HepG2 (cell line): Measurements from ENCODE around the gene TIMM23. TPM values are rescaled to one million over a fixed set of nuclear protein-coding genes. Genes with fewer than 3 reads are reported as not detected.

ENCODE experiments used
- AKAP8 ChIP-seq: sonication (generic); formaldehyde crosslinking; IDR thresholded peaks from 2 replicates; pipeline ENCODE4 v1.5.1; 2020; ENCODE audit warnings: mild to moderate bottlenecking, missing genetic modification reagents
- ARNT2 ChIP-seq: sonication (generic); formaldehyde crosslinking; IDR thresholded peaks from 2 replicates; pipeline ENCODE4 v1.8.0; 2022; ENCODE audit warnings: mild to moderate bottlenecking, low read depth, missing genetic modification reagents, moderate library complexity
- DRAP1 ChIP-seq: IDR thresholded peaks from 2 replicates; pipeline ENCODE4 v1.6.1; 2016; ENCODE audit warnings: missing genetic modification reagents, missing compliant biosample characterization
- ISL2 ChIP-seq: sonication (generic); formaldehyde crosslinking; IDR thresholded peaks from 2 replicates; pipeline ENCODE4 v1.5.0; 2020; ENCODE audit warnings: missing genetic modification reagents
- MAFF ChIP-seq: IDR thresholded peaks from 2 replicates; pipeline ENCODE4 v1.6.1; 2011; ENCODE audit warnings: low read depth, low read length, improper control_type of control experiment
- MEIS2 ChIP-seq: sonication (generic); formaldehyde crosslinking; IDR thresholded peaks from 2 replicates; pipeline ENCODE4 v1.9.0; 2021; ENCODE audit warnings: mild to moderate bottlenecking, missing genetic modification reagents
- MTERF4 ChIP-seq: sonication (generic); formaldehyde crosslinking; IDR thresholded peaks from 2 replicates; pipeline ENCODE4 v1.8.0; 2023; ENCODE audit warnings: mild to moderate bottlenecking, missing genetic modification reagents
- SOX13 ChIP-seq, 3 experiments: fragments of 450-650 bp in 1 of 3; sonication (generic) in 1 of 3; formaldehyde crosslinking in 1 of 3; IDR thresholded peaks in 2 of 3; conservative IDR thresholded peaks in 1 of 3; 2 replicates each; pipeline versions ENCODE4 v1.5.0 to v1.6.1; 2016 to 2020; ENCODE audit warnings: antibody characterized with exemption in 1 of 3, mild to moderate bottlenecking in 1 of 3, missing compliant biosample characterization in 1 of 3, missing genetic modification reagents in 1 of 3, moderate library complexity in 1 of 3
- SRSF1 ChIP-seq: fragments of 200-400 bp; formaldehyde crosslinking; optimal IDR thresholded peaks from 2 replicates; pipeline ENCODE3; 2017; ENCODE audit warnings: mild to moderate bottlenecking, low read depth, low read length, moderate library complexity
- TBX3 ChIP-seq: fragments of 450-650 bp; IDR thresholded peaks from 2 replicates; pipeline ENCODE4 v1.6.1; 2017; ENCODE audit warnings: antibody characterized with exemption, mild to moderate bottlenecking, inconsistent platforms, borderline replicate concordance
- TFDP2 ChIP-seq: sonication (generic); formaldehyde crosslinking; IDR thresholded peaks from 2 replicates; pipeline ENCODE4 v1.4.0; 2020; ENCODE audit warnings: missing genetic modification reagents
- UBTF ChIP-seq: sonication (generic); formaldehyde crosslinking; IDR thresholded peaks from 2 replicates; pipeline ENCODE4 v1.4.0; 2020; ENCODE audit warnings: mild to moderate bottlenecking, missing genetic modification reagents
- ZBTB42 ChIP-seq: sonication (generic); formaldehyde crosslinking; IDR thresholded peaks from 2 replicates; pipeline ENCODE4 v1.5.0; 2020; ENCODE audit warnings: mild to moderate bottlenecking, missing genetic modification reagents
- ZNF143 ChIP-seq: sonication (generic); formaldehyde crosslinking; IDR thresholded peaks from 2 replicates; pipeline ENCODE4 v1.4.0; 2020; ENCODE audit warnings: missing genetic modification reagents
- ZNF180 ChIP-seq: sonication (generic); formaldehyde crosslinking; IDR thresholded peaks from 2 replicates; pipeline ENCODE4 v1.4.0; 2020; ENCODE audit warnings: low read depth, missing genetic modification reagents, borderline replicate concordance
- ZNF30 ChIP-seq: sonication (generic); formaldehyde crosslinking; IDR thresholded peaks from 2 replicates; pipeline ENCODE4 v1.5.0; 2020; ENCODE audit warnings: mild to moderate bottlenecking, missing genetic modification reagents
- ZNF546 ChIP-seq: sonication (generic); formaldehyde crosslinking; conservative IDR thresholded peaks from 2 replicates; pipeline ENCODE4 v1.8.1; 2023; ENCODE audit warnings: mild to moderate bottlenecking, missing genetic modification reagents
- ZNF605 ChIP-seq: sonication (generic); formaldehyde crosslinking; IDR thresholded peaks from 2 replicates; pipeline ENCODE4 v1.8.0; 2022; ENCODE audit warnings: mild to moderate bottlenecking, missing genetic modification reagents
- ZNF709 ChIP-seq: sonication (generic); formaldehyde crosslinking; IDR thresholded peaks from 2 replicates; pipeline ENCODE4 v1.5.0; 2020; ENCODE audit warnings: mild to moderate bottlenecking, missing genetic modification reagents
- ZSCAN22 ChIP-seq: sonication (generic); formaldehyde crosslinking; IDR thresholded peaks from 2 replicates; pipeline ENCODE4 v1.4.0; 2020; ENCODE audit warnings: mild to moderate bottlenecking, missing genetic modification reagents
- ZSCAN9 ChIP-seq: IDR thresholded peaks from 2 replicates; pipeline ENCODE4 v1.6.1; 2016; ENCODE audit warnings: borderline replicate concordance
- polyA plus RNA-seq, 8 experiments: library from polyadenylated mRNA; depleted of rRNA in 3 of 8; stranded (reverse) in 7 of 8; unstranded in 1 of 8; fragments of >200 nt; fragmentation: Illumina TruSeq in 4 of 8; extraction: Trizol in 4 of 8; gene quantifications; 2 replicates each; pipeline versions ENCODE4 v1.2.1 to v1.2.3, GENCODE V29; 2011 to 2016; ENCODE audit warnings: low read depth in 4 of 8, missing spikeins in 1 of 8, mixed read lengths in 1 of 8; ENCODE audit not compliant: insufficient read depth in 1 of 8
- total RNA-seq, 5 experiments: library from RNA; depleted of rRNA; stranded (reverse); fragments of >200 nt; fragmentation: Illumina TruSeq; extraction: Trizol; gene quantifications; 2 replicates each; pipeline ENCODE4 v1.2.3, GENCODE V29; 2016; ENCODE audit warnings: low read depth in 1 of 5

TIMM23 gene
- total and polyA plus RNA-seq, 2 of the 13 experiments (the other 11 are each of a cell fraction or from before 2014, with no cell fraction given), result 80.2 to 98.6 TPM

- TF ChIP-seq DRAP1 (CRISPR knock-in tag) (peak; percentile 93), ARNT2 (CRISPR knock-in tag) (peak; percentile 95; the same call in 1 of the 2 replicates), ZSCAN9 (CRISPR knock-in tag) (peak; percentile 74), TFDP2 (CRISPR knock-in tag) (peak; percentile 49; the same call in 1 of the 2 replicates), ZNF605 (CRISPR knock-in tag) (peak; percentile 29; the same call in 1 of the 2 replicates), ZNF143 (CRISPR knock-in tag) (no peak), ZNF180 (no peak), MTERF4 (peak; percentile 86; the same call in 1 of the 2 replicates), SOX13 (IDR thresholded peaks at IDR 0.05) (no peak), SOX13 (CRISPR knock-in tag; conservative IDR thresholded peaks at IDR 0.05 in 1 of 2, IDR thresholded peaks at IDR 0.05 in 1 of 2) (peak in 1 of 2 experiments; percentile 25; a peak in 1 of 4 replicates), ZNF546 (CRISPR knock-in tag) (0 out of 2 replicates have a peak, but pooled peaks have one; percentile 52), ZNF30 (CRISPR knock-in tag) (no peak), ISL2 (CRISPR knock-in tag) (peak; percentile 42; the same call in 1 of the 2 replicates), MEIS2 (CRISPR knock-in tag) (peak; percentile 16; the same call in 1 of the 2 replicates), ZSCAN22 (CRISPR knock-in tag) (0 out of 2 replicates have a peak, but pooled peaks have one; percentile 36), ZNF709 (peak; percentile 88; the same call in 1 of the 2 replicates), ZBTB42 (CRISPR knock-in tag) (peak; percentile 73; the same call in 1 of the 2 replicates), AKAP8 (CRISPR knock-in tag) (peak; percentile 62; the same call in 1 of the 2 replicates), MAFF (no peak), SRSF1 (peak; percentile 72), TBX3 (no peak), UBTF (CRISPR knock-in tag) (peak; percentile 95)
These were observed 58.0 kb downstream of the TIMM23 start, which contains the start of gene NCOA4 (continued) for GRCh38 chr10:46030091-46030937.
